ENCODE data around the gene GALNT14. TPM values are rescaled to one million over a fixed set of nuclear protein-coding genes. Genes with fewer than 3 reads are reported as not detected.

GALNT14 gene
- total and polyA plus RNA-seq, 2 of the 8 experiments (the other 6 are each of a cell fraction or from before 2014, with no cell fraction given) = 13.0 to 13.7 TPM

DNA sequence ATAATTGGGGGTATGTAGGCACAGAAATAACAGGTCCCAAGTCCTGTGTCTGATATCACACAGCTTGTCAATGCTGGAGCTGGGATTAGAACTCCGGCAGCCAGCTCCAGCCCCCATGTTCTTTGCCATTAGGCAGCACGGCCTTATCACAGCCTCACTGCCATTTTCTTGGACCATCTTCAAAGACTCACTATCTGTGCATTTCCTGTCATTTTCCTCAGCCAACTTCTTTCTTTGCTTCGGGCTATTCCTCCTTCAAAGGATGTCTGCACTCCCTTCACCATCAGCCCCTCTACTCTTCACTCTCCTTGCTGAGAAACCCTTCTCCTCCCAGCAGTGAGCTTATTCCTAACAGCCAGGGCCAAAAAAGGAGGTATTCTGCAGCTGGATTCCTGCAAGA, 139.6 kb downstream of the GALNT14 start:
- H3K14ac ChIP-seq (ENCODE audit: insufficient read length) = no peak overlapping the region
- H3K4ac ChIP-seq (replicated peaks; ENCODE audit: insufficient read length, low read depth, low read length) = no peak overlapping the region
- H3K23me2 ChIP-seq (ENCODE audit: low read depth, low read length) = no peaks in the 10 kb centered on the region
- no peak overlapping the region for H2BK15ac ChIP-seq (ENCODE audit: low read length)
- no peaks in the 10 kb centered on the region for H3K36me3 ChIP-seq (ENCODE audit: control insufficient read depth in 2 of 4, insufficient read depth in 4 of 4, low read length in 3 of 4)
- no peak overlapping the region for H2BK120ac ChIP-seq (replicated peaks; ENCODE audit: low read depth, low read length)
- H3K27me3 ChIP-seq (replicated peaks in 1 of 4; ENCODE audit: control insufficient read depth in 3 of 4, extremely low read depth in 1 of 4, insufficient read depth in 3 of 4, low read length in 3 of 4) = no peaks in the 10 kb centered on the region
- H3K4me3 ChIP-seq (ENCODE audit: extremely low read depth in 1 of 4, insufficient read depth in 2 of 4, low read depth in 3 of 4, low read length in 4 of 4) = no peak overlapping the region
- no peak overlapping the region for H2BK12ac ChIP-seq (ENCODE audit: low read depth, low read length)
- H2BK20ac ChIP-seq (ENCODE audit: low read length) = no peak overlapping the region
- no peak overlapping the region for H2AFZ ChIP-seq (ENCODE audit: low read length)
- 83% methylated on average over 3 of the region's 3 CpGs; no CpG with 5 or more reads in 1 of the 2 experiments for whole genome bisulfite sequencing, 2 experiments (ENCODE audit: extremely low coverage in 1 of 2, insufficient coverage in 1 of 2, insufficient read length in 1 of 2, insufficient replicate concordance in 2 of 2, low coverage in 1 of 2, low lambda C conversion rate in 2 of 2, missing lambda C conversion rate in 1 of 2)
- H4K20me1 ChIP-seq (replicated peaks in 1 of 2; ENCODE audit: control insufficient read depth in 1 of 2, insufficient read depth in 2 of 2, low read length in 2 of 2) = no peaks in the 10 kb centered on the region
- no peak overlapping the region for H3K18ac ChIP-seq (ENCODE audit: extremely low read depth, low read length)
- H3K56ac ChIP-seq (replicated peaks; ENCODE audit: insufficient read length, low read depth, low read length) = no peak overlapping the region
- H3K9ac ChIP-seq (replicated peaks in 1 of 4; ENCODE audit: extremely low read depth in 1 of 4, low read depth in 3 of 4, low read length in 3 of 4) = no peak overlapping the region
- no peak overlapping the region for H4K8ac ChIP-seq (ENCODE audit: extremely low read depth, insufficient read depth, low read length)
- DNase-seq (ENCODE audit: low read depth in 1 of 2, low spot score in 2 of 2) (no peak), FAIRE-seq (no peak)
- H3K23ac ChIP-seq (ENCODE audit: insufficient read length) = no peak overlapping the region
- H3K9me3 ChIP-seq (ENCODE audit: insufficient read depth in 2 of 2, low read depth in 1 of 2, low read length in 1 of 2) = no peaks in the 10 kb centered on the region
- H2AK5ac ChIP-seq (ENCODE audit: low read depth, low read length) = no peak overlapping the region
- H3K4me2 ChIP-seq (ENCODE audit: insufficient read depth in 1 of 2, low read depth in 2 of 2, low read length in 2 of 2) = no peak overlapping the region
- CTCF ChIA-PET (ENCODE audit: partially characterized antibody) = interaction anchor here (1.1 to 2.1 kb wide), 2 partner anchors 19 to 100 kb away, joined by 3 to 11 read pairs; no protein-coding TSS in a partner anchor
- no peak overlapping the region for H3K27ac ChIP-seq (ENCODE audit: low read depth, low read length)
- no peak overlapping the region for H2BK5ac ChIP-seq (ENCODE audit: low read depth, low read length)
- H3K79me2 ChIP-seq (ENCODE audit: control insufficient read depth in 1 of 2, insufficient read depth in 2 of 2, low read length in 2 of 2) = no peaks in the 10 kb centered on the region
- H4K91ac ChIP-seq (replicated peaks; ENCODE audit: insufficient read length, low read length) = no peak overlapping the region
- H4K5ac ChIP-seq (ENCODE audit: insufficient read length, low read depth, low read length) = no peak overlapping the region
- H3K4me1 ChIP-seq (replicated peaks in 1 of 4; ENCODE audit: control insufficient read depth in 3 of 4, insufficient read depth in 4 of 4, low read length in 3 of 4) = no peaks in the 10 kb centered on the region
- no peaks in the 10 kb centered on the region for H3K79me1 ChIP-seq (ENCODE audit: low read depth, low read length)
- POLR2A ChIA-PET (ENCODE audit: partially characterized antibody) = interaction anchor here (0.7 kb wide), 1 partner anchor 13 kb away, joined by 3 read pairs; no protein-coding TSS in a partner anchor
- TF ChIP-seq CREB1 (IDR thresholded peaks at IDR 0.05) = no peak
- TF ChIP-seq, protein P1, sequence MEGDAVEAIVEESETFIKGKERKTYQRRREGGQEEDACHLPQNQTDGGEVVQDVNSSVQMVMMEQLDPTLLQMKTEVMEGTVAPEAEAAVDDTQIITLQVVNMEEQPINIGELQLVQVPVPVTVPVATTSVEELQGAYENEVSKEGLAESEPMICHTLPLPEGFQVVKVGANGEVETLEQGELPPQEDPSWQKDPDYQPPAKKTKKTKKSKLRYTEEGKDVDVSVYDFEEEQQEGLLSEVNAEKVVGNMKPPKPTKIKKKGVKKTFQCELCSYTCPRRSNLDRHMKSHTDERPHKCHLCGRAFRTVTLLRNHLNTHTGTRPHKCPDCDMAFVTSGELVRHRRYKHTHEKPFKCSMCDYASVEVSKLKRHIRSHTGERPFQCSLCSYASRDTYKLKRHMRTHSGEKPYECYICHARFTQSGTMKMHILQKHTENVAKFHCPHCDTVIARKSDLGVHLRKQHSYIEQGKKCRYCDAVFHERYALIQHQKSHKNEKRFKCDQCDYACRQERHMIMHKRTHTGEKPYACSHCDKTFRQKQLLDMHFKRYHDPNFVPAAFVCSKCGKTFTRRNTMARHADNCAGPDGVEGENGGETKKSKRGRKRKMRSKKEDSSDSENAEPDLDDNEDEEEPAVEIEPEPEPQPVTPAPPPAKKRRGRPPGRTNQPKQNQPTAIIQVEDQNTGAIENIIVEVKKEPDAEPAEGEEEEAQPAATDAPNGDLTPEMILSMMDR (IDR thresholded peaks at IDR 0.05; ENCODE audit: control extremely low read depth in 1 of 3, insufficient read depth in 1 of 3, low read depth in 1 of 3, low read length in 3 of 3) = no peak
- no peak for TF ChIP-seq TAF1 (IDR thresholded peaks at IDR 0.05; ENCODE audit: low read depth, low read length)
- TF ChIP-seq MAX (IDR thresholded peaks at IDR 0.05) = no peak
- TF ChIP-seq GABPA (IDR thresholded peaks at IDR 0.05; ENCODE audit: borderline replicate concordance, insufficient read depth, low read length) = no peak
- TF ChIP-seq E2F6 (IDR thresholded peaks at IDR 0.05) = no peak
- no peak for TF ChIP-seq ASH2L (IDR thresholded peaks at IDR 0.05; ENCODE audit: low read length)
- TF ChIP-seq CBX5 (IDR thresholded peaks at IDR 0.05; ENCODE audit: low read depth, low read length) = no peak
- TF ChIP-seq RBBP5 (IDR thresholded peaks at IDR 0.05; ENCODE audit: borderline replicate concordance, low read depth, low read length) = no peak
- no peak for TF ChIP-seq TAF7 (optimal IDR thresholded peaks at IDR 0.05; ENCODE audit: borderline replicate concordance, low read depth, low read length)
- no peak for TF ChIP-seq SP4 (IDR thresholded peaks at IDR 0.05; ENCODE audit: low read length)
- TF ChIP-seq MAFK (IDR thresholded peaks at IDR 0.05; ENCODE audit: low read depth, low read length) = no peak

All from H1 (cell line).